GM12892 (cell line): Measurements from ENCODE around the gene SAP30L.

Experiments used
- DNase-seq: peaks from one replicate; pipeline ENCODE4 v3.0.0; 2011; ENCODE audit not compliant: insufficient read length
- FAIRE-seq: peaks from 2 replicates; lab custom pipeline; 2011; peaks lifted over from hg19 to GRCh38; lab: Jason Lieb, UNC
- POLR2A ChIP-seq: IDR thresholded peaks from 2 replicates; pipeline ENCODE4 v1.6.1; 2011; ENCODE audit warnings: low read depth, low read length, control low read depth
- POLR2AphosphoS5 ChIP-seq: IDR thresholded peaks from 2 replicates; pipeline ENCODE4 v1.6.1; 2011; ENCODE audit warnings: low read depth, low read length, control low read depth
- TAF1 ChIP-seq: IDR thresholded peaks from 2 replicates; pipeline ENCODE4 v1.6.1; 2011; ENCODE audit warnings: low read depth, mild to moderate bottlenecking, control low read depth, low read length, borderline replicate concordance

Gene SAP30L

GRCh38 chr5:154430466-154430865, 15.3 kb upstream of the SAP30L start:
- FAIRE-seq (no peak), DNase-seq (no peak)
- TF ChIP-seq POLR2AphosphoS5 (no peak), TAF1 (no peak), POLR2A (no peak)

DNA sequence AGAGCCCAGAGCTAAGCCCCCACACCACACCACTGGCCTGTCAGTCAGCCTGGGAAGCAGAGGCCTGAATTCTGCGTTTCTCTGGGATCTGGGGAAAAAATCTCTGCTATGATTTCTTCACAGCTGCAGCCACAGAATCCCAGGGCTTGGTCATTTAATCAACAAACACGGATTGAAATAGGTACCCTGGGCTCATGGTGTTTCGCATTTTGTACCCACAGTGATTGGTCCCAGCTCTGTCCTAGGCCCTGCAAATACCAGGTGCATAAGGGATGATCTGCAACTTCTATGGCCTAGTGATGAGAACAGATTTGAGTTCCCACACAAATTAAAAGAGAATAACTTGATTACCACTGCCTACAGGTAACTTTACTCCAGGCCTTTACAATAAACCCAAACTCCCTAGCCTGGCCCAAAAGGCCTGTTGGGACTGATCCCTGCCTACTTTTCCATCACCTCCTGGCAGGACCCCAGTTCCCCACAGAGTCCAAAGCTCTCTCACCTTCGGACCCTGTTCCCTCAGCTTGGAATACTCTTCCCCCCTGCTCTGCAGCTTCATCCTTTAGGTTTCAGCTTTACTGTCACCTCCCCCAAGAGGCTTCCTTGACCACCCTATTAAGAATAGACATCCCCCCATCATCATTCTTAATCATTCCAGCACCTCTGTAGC, 14.7 kb upstream of the SAP30L start:
- FAIRE-seq (no peak), DNase-seq (no peak)
- TF ChIP-seq POLR2A (no peak), TAF1 (no peak), POLR2AphosphoS5 (no peak)

GRCh38 chr5:154435226-154435625, 10.6 kb upstream of the SAP30L start:
- FAIRE-seq = no peak
- TF ChIP-seq POLR2AphosphoS5 = no peak
- no peak for TF ChIP-seq POLR2A
- TF ChIP-seq TAF1 = no peak

DNA sequence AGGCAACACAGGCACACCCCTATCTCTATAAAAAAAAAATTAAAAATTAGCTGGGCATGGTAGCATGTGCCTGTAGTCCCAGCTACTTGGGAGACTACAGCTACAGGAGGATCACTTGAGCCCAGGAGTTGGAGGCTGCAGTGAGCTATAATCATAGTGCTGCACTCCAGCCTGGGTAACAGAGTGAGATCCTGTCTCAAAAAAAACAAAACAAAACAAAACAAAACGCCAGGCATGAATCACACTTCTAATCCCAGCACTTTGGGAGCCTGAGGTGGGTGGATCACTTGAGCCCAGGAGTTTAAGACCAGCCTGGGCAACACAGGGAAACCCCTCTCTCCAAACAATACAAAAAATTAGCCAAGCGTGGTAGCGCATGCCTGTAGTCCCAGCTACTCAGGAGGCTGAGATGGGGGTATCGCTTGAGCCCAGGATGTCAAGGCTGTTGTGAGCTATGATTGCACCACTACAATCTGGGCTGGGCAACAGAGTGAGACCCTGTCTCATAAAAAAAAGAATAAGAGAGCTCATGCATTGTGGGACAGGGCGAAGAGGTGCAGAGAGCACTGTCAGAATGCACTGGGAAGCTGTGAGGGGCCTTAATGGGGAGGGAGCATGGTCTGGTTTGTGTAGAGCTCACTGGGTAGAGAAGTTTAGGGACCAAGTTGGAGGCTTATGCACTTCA, 8.4 kb upstream of the SAP30L start:
- DNase-seq (no peak), FAIRE-seq (no peak)
- TF ChIP-seq POLR2A = no peak
- no peak for TF ChIP-seq POLR2AphosphoS5
- TF ChIP-seq TAF1 = no peak

More at GRCh38 chr5:154435226-154435625, 10.6 kb upstream of the SAP30L start:
- DNase-seq = no peak

DNA sequence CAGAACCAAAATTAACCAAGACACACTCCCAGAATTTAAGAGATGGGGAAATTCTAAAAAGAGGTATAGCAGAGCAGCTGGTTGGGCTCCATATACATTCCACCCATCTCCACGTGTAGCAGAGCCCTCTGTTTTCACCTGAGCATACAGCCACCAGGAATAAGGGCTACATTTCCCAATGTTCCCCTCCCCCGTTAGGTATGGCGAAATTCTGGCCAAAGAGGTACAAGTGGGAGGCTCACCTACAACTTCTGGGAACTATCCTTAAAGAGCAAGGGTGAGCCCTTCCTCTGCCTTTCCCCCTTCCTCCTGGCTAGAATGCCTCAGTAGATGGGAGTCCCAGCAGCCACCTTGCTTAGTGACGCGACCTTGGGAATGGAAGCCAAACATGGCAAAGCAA, 5.3 kb upstream of the SAP30L start:
- TF ChIP-seq POLR2A (no peak), POLR2AphosphoS5 (no peak), TAF1 (no peak)
- DNase-seq (no peak), FAIRE-seq (no peak)

DNA sequence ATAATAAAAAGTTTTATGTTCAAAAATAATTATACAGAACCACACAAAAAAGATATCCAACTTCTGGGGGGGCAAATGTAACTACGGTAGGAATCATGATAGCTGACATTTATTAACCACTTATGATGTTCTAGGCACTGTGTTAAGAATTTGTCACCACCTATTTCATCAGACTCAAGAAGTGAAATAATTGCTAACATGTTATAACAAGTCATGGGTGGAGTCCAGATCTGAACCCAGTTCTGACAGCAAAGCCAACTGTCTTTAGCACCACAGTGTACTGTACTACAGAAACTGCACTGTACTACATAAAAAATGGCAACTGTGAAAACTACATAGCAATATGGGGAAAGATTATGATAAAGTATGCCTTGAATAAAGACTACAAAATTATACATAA, 3.0 kb upstream of the SAP30L start:
- FAIRE-seq (no peak), DNase-seq (no peak)
- TF ChIP-seq POLR2AphosphoS5 (no peak), TAF1 (no peak)

DNA sequence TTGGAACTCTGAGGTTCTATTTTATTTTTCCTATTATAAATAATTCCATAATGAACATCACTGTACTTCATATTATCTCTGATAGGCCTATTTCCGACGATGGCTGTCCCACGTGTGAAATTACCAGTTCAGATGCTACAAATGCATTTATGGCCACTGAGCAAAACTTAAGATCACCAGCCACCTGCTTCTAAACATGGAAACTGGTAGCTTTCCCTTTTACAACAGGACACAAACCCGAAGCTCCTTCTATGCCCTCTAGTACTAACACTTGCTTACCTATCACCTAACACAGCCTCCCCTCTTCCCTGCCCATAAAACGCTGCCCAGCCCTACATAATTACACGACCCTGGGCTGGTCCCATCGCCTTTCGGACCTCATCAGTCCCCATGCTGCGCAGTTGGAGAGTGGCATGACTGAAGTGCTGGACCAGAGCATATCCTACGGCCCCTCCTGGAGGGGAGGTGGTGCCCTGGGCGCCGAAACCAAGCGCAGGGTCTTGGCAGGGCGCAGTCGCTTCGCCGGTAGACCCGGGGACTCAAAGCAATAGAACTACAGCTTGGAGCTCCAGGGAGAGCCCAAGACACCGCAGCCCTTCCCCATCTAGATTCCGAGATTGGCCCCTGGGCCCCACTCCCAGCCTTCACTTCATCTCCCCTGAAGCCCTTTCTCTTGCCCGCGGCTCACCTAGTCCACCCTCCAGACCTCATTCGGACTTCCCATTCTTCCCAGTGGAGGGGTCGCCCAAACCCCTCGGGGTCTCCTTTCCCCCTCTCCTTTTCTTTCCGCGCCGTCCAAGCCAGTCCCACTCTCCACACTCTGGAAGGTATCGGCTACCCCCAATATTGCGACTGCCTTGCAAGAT, 1.0 kb upstream of the SAP30L start:
- no peak for TF ChIP-seq POLR2A
- no peak for TF ChIP-seq TAF1
- TF ChIP-seq POLR2AphosphoS5 = no peak
- FAIRE-seq (peak; percentile 69), DNase-seq (peak; percentile 21)

GRCh38 chr5:154446195-154447088, 645 bp downstream of the SAP30L start:
- FAIRE-seq (peak; percentile 80), DNase-seq (peak; percentile 33)
- 0 out of 2 replicates have a peak, but pooled peaks have one; percentile 2 for TF ChIP-seq TAF1
- TF ChIP-seq POLR2A = no peak

GRCh38 chr5:154447089-154447725, 1.4 kb downstream of the SAP30L start:
- DNase-seq (no peak), FAIRE-seq (peak; percentile 42)
- TF ChIP-seq TAF1 = no peak
- TF ChIP-seq POLR2A = no peak
- no peak for TF ChIP-seq POLR2AphosphoS5

GRCh38 chr5:154449786-154450185, 4.0 kb downstream of the SAP30L start:
- FAIRE-seq = no peak
- TF ChIP-seq POLR2AphosphoS5 (no peak), TAF1 (no peak), POLR2A (no peak)
- no peak for DNase-seq

- TF ChIP-seq POLR2A = no peak
- DNase-seq = no peak
- no peak for FAIRE-seq
Measured at GRCh38 chr5:154451957-154452356, 6.2 kb downstream of the SAP30L start.
